Sigmoid colon (tissue), 4 donors: ENCODE data around the gene CSF3R.

ENCODE experiments used
- EP300 ChIP-seq, 4 donors: sonication (generic); formaldehyde crosslinking; IDR thresholded peaks; one replicate each; pipeline ENCODE4 v1.6.1; 2017; ENCODE audit warnings: antibody characterized with exemption in 4 of 4
- POLR2A ChIP-seq, 2 donors: fragments of 450-650 bp; IDR thresholded peaks; one replicate each; pipeline ENCODE4 v1.6.1; 2016; ENCODE audit warnings: antibody characterized with exemption in 2 of 2, mild to moderate bottlenecking in 2 of 2, moderate library complexity in 2 of 2
- POLR2AphosphoS5 ChIP-seq, 4 donors: sonication (generic); formaldehyde crosslinking; IDR thresholded peaks; one replicate each; pipeline ENCODE4 v1.6.1; 2017; ENCODE audit warnings: antibody characterized with exemption in 4 of 4
- TF ChIP-seq, protein P1 (sequence below), 4 experiments: fragments of 450-650 bp in 3 of 4; fragments of 200-600 bp in 1 of 4; IDR thresholded peaks; one replicate each; pipeline ENCODE4 v1.5.1; 2016 to 2019; ENCODE audit warnings: antibody characterized with exemption in 4 of 4, mild to moderate bottlenecking in 3 of 4, moderate library complexity in 2 of 4

DNA sequence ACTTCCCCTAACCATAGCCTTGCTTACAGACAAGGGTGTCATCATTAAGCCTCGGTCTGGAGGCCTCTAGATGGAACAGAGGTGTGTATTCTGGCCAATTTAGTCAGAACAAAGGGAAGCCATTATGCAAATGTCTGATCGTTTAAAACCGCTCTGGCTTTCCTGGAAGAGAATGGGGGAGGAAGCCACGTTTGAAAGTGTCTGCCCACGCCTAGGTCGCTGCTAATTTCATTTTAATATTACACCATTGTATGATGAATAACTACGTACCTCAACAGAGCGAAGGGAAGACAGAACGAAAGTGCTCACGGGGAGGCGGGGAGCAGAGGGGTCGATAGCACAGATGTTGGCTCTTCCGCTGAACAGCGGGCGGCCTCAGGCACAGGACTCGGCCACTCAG, 41.1 kb upstream of the CSF3R start:
- TF ChIP-seq, protein P1, sequence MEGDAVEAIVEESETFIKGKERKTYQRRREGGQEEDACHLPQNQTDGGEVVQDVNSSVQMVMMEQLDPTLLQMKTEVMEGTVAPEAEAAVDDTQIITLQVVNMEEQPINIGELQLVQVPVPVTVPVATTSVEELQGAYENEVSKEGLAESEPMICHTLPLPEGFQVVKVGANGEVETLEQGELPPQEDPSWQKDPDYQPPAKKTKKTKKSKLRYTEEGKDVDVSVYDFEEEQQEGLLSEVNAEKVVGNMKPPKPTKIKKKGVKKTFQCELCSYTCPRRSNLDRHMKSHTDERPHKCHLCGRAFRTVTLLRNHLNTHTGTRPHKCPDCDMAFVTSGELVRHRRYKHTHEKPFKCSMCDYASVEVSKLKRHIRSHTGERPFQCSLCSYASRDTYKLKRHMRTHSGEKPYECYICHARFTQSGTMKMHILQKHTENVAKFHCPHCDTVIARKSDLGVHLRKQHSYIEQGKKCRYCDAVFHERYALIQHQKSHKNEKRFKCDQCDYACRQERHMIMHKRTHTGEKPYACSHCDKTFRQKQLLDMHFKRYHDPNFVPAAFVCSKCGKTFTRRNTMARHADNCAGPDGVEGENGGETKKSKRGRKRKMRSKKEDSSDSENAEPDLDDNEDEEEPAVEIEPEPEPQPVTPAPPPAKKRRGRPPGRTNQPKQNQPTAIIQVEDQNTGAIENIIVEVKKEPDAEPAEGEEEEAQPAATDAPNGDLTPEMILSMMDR (IDR thresholded peaks at IDR 0.05): no peak
- TF ChIP-seq EP300 (IDR thresholded peaks at IDR 0.05): no peak
- TF ChIP-seq POLR2A (IDR thresholded peaks at IDR 0.05): no peak
- no peak for TF ChIP-seq POLR2AphosphoS5 (IDR thresholded peaks at IDR 0.05)
